Measurements from ENCODE around the gene BIRC6.
"Not testable (repeated sequence)": the region's sequence is repeated elsewhere in the genome, so short reads cannot be mapped to it uniquely, and the experiment has no call there.

Gene BIRC6

GRCh38 chr2:32430804-32431203, 74.0 kb downstream of the BIRC6 start:
- no peaks in the 10 kb centered on the region for H3K9me3 Mint-ChIP-seq
- H3K36me3 Mint-ChIP-seq (ENCODE audit: insufficient read depth), result peaks cover 55% of the 10 kb centered on the region
- H3K27ac Mint-ChIP-seq, result no peak overlapping the region
- H3K4me1 Mint-ChIP-seq (ENCODE audit: low read depth in 2 of 2), result peaks cover 10 to 27% of the 10 kb centered on the region in 2 donors
- ATAC-seq (replicated peaks) (no peak), DNase-seq (no peak)
- no peaks in the 10 kb centered on the region for H3K27me3 Mint-ChIP-seq
- no peak overlapping the region for H3K4me3 Mint-ChIP-seq

DNA sequence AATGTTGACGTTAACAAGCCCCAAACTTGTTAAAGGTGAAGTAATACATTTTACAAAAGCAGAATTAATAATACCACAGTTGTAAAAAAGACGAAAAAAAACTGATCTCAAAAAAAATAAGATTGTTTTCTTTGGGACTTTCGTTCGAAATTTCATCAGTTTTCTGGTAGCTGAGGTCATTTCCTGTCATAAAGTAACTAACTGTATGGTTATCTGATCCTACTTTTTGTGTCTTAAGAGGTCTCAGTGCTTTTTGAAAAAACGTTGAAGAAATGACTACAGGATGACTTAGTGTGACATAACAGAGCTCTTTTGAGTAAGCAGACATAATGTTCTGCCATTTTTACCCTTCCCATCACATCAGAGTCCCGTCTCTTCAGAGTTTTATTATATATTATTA, 79.3 kb downstream of the BIRC6 start:
- no peak overlapping the region for H3K27ac Mint-ChIP-seq
- DNase-seq, result no peak
- H3K9me3 Mint-ChIP-seq, result no peaks in the 10 kb centered on the region
- peaks cover 0 to 8% of the 10 kb centered on the region in 2 donors for H3K4me1 Mint-ChIP-seq (ENCODE audit: low read depth in 2 of 2)
- H3K36me3 Mint-ChIP-seq (ENCODE audit: insufficient read depth), result peaks cover 86% of the 10 kb centered on the region
- H3K27me3 Mint-ChIP-seq, result no peaks in the 10 kb centered on the region
- no peak for ATAC-seq (replicated peaks)
- no peak overlapping the region for H3K4me3 Mint-ChIP-seq

DNA sequence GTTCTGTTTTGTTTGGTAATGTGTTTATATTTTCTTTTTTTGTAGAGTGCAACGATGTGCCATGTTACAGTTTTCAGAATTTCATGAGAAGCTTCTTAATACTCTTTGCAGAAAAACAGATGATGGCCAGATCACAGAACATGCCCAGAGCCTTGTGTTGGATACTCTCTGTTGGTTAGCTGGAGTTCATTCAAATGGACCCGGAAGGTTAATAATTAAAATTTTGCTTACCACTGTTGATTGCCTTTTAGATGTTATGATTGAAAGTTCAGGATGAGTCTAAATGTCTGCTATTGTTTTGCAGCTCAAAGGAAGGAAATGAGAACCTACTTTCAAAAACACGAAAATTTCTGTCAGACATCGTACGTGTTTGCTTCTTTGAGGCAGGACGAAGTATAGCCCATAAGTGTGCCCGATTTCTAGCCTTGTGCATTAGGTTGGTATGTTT, 85.2 kb downstream of the BIRC6 start:
- Mint-ChIP-seq H3K9me3 (no peaks in the 10 kb centered on the region), H3K36me3 (ENCODE audit: insufficient read depth) (peaks cover 84% of the 10 kb centered on the region), H3K4me3 (no peak overlapping the region), H3K27ac (no peak overlapping the region), H3K4me1 (ENCODE audit: low read depth in 2 of 2) (peaks cover 0 to 3% of the 10 kb centered on the region in 2 donors), H3K27me3 (no peaks in the 10 kb centered on the region)
- ATAC-seq (replicated peaks), result no peak
- DNase-seq, result no peak

DNA sequence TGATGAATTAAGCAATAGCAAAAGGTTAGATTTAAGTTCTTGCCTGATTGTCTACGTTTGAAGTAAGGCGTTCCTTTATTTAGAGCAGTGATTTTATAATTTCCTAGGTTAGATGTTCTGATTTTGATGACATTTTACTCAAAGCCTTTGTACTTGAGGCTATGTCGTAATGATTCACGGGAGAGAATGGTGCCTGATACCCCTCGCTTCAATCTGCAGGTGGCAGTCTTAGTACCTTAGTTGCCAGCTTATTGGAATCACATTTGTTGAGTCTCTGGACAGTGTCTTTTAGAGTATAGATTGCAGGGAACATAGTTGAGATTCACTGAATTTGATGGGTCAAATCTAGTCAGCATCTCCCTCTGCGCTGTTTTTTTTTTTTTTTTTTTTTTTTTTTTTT, 89.5 kb downstream of the BIRC6 start:
- Mint-ChIP-seq H3K27ac (no peak overlapping the region), H3K9me3 (no peaks in the 10 kb centered on the region), H3K4me3 (no peak overlapping the region), H3K27me3 (no peaks in the 10 kb centered on the region), H3K4me1 (ENCODE audit: low read depth in 2 of 2) (peaks cover 0 to 1% of the 10 kb centered on the region in 2 donors), H3K36me3 (ENCODE audit: insufficient read depth) (peaks cover 68% of the 10 kb centered on the region)
- no peak for DNase-seq
- ATAC-seq (replicated peaks), result no peak

- Mint-ChIP-seq H3K27ac (no peak overlapping the region), H3K9me3 (no peaks in the 10 kb centered on the region), H3K27me3 (no peaks in the 10 kb centered on the region), H3K4me3 (no peak overlapping the region), H3K36me3 (ENCODE audit: insufficient read depth) (peaks cover 38% of the 10 kb centered on the region), H3K4me1 (ENCODE audit: low read depth in 2 of 2) (peaks cover 4% of the 10 kb centered on the region in 2 donors)
- DNase-seq (no peak), ATAC-seq (replicated peaks) (no peak)
Observed at GRCh38 chr2:32450851-32451250, 94.0 kb downstream of the BIRC6 start.

DNA sequence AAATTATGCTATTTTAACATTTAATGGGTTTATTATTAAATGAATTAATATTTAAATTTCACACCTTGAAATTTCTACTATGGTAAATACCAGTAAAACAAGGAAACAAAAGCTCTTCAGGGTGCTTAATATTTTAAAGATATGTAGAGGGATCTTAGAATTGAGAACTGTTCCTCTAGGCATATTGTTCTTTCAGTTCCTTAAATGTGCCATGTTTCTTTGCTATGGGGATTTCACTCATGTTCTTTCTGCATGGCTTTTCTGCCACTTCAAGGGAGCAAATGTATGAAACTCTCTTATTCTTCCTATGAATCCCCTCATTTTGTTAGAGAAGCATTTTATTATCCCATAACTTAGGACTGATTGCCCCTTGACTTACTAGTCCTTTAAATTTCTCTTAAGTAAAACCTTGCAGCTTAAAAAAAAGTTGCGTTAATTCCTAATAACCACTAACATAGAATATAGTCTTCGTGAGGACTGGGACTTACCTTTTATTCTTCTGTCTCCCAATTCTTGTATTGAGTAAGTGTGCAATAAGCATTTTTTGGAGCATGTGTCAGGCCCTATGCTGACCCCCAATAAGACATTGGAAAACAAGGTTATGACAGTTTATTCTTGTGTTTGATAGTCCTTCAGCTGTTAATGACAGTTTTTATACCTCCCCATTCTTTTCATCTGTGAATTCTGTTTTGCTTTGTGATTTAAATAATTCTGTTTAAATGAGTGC, 95.7 kb downstream of the BIRC6 start:
- DNase-seq, result no peak
- Mint-ChIP-seq H3K4me3 (no peak overlapping the region), H3K4me1 (ENCODE audit: low read depth in 2 of 2) (peaks cover 4 to 7% of the 10 kb centered on the region in 2 donors), H3K27ac (peak overlapping the region in 1 of 2 donors; percentile 33), H3K36me3 (ENCODE audit: insufficient read depth) (peaks cover 40% of the 10 kb centered on the region), H3K9me3 (no peaks in the 10 kb centered on the region), H3K27me3 (no peaks in the 10 kb centered on the region)
- ATAC-seq (replicated peaks), result no peak

- Mint-ChIP-seq H3K4me3 (no peak overlapping the region), H3K36me3 (ENCODE audit: insufficient read depth) (peaks cover 40% of the 10 kb centered on the region), H3K9me3 (no peaks in the 10 kb centered on the region), H3K27ac (peak overlapping the region in 1 of 2 donors; percentile 33), H3K4me1 (ENCODE audit: low read depth in 2 of 2) (peaks cover 4 to 13% of the 10 kb centered on the region in 2 donors), H3K27me3 (no peaks in the 10 kb centered on the region)
- ATAC-seq (replicated peaks) (no peak), DNase-seq (no peak)
Observed at GRCh38 chr2:32453242-32454062, 96.6 kb downstream of the BIRC6 start.

GRCh38 chr2:32455816-32456215, 99.0 kb downstream of the BIRC6 start:
- Mint-ChIP-seq H3K4me1 (ENCODE audit: low read depth in 2 of 2) (peaks cover 6 to 19% of the 10 kb centered on the region in 2 donors), H3K27me3 (no peaks in the 10 kb centered on the region), H3K4me3 (no peak overlapping the region), H3K27ac (no peak overlapping the region), H3K9me3 (no peaks in the 10 kb centered on the region), H3K36me3 (ENCODE audit: insufficient read depth) (peaks cover 21% of the 10 kb centered on the region)
- ATAC-seq (replicated peaks), result no peak
- DNase-seq, result no peak

- Mint-ChIP-seq H3K4me1 (ENCODE audit: low read depth in 2 of 2) (peaks cover 5 to 19% of the 10 kb centered on the region in 2 donors), H3K36me3 (ENCODE audit: insufficient read depth) (peaks cover 22% of the 10 kb centered on the region), H3K27me3 (no peaks in the 10 kb centered on the region), H3K9me3 (no peaks in the 10 kb centered on the region), H3K4me3 (no peak overlapping the region), H3K27ac (peak overlapping the region in 1 of 2 donors; percentile 32)
- ATAC-seq (replicated peaks), result no peak
- no peak for DNase-seq
Observed at GRCh38 chr2:32456808-32457207, 100.0 kb downstream of the BIRC6 start.

- DNase-seq, result no peak
- Mint-ChIP-seq H3K27me3 (no peaks in the 10 kb centered on the region), H3K27ac (peak overlapping the region in 1 of 2 donors; percentile 26), H3K9me3 (no peaks in the 10 kb centered on the region), H3K4me1 (ENCODE audit: low read depth in 2 of 2) (peaks cover 7 to 18% of the 10 kb centered on the region in 2 donors), H3K4me3 (no peak overlapping the region), H3K36me3 (ENCODE audit: insufficient read depth) (peaks cover 32% of the 10 kb centered on the region)
- ATAC-seq (replicated peaks), result no peak
Observed at GRCh38 chr2:32457814-32458213, 101.0 kb downstream of the BIRC6 start.

DNA sequence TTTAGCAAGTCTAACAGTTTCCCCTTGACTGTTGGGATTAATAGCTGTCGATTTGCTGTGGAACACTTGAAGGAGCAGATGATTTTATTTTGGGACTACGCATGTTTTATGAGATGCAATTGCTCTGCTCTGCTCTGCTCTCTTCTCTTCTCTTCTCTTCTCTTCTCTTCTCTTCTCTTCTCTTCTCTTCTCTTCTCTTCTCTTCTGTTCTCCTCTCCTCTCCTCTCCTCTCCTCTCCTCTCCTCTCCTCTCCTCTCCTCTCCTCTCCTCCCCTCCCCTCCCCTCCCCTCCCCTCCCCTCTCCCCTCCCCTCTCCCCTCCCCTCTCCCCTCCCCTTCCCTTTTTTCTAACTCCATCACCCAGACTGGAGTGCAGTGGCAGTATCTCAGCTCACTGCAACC, 104.0 kb downstream of the BIRC6 start:
- H3K27me3 Mint-ChIP-seq; H3K9me3 Mint-ChIP-seq; H3K27ac Mint-ChIP-seq; DNase-seq; H3K4me3 Mint-ChIP-seq; ATAC-seq (replicated peaks): not testable (repeated sequence)
- Mint-ChIP-seq H3K36me3 (ENCODE audit: insufficient read depth) (peaks cover 52% of the 10 kb centered on the region), H3K4me1 (ENCODE audit: low read depth in 2 of 2) (peaks cover 4 to 15% of the 10 kb centered on the region in 2 donors)

- Mint-ChIP-seq H3K4me1 (ENCODE audit: low read depth in 2 of 2) (peaks cover 4 to 9% of the 10 kb centered on the region in 2 donors), H3K9me3 (no peaks in the 10 kb centered on the region), H3K27me3 (no peaks in the 10 kb centered on the region), H3K4me3 (no peak overlapping the region), H3K36me3 (ENCODE audit: insufficient read depth) (peaks cover 59% of the 10 kb centered on the region), H3K27ac (no peak overlapping the region)
- ATAC-seq (replicated peaks) (no peak), DNase-seq (no peak)
Observed at GRCh38 chr2:32463110-32463509, 106.3 kb downstream of the BIRC6 start.

DNA sequence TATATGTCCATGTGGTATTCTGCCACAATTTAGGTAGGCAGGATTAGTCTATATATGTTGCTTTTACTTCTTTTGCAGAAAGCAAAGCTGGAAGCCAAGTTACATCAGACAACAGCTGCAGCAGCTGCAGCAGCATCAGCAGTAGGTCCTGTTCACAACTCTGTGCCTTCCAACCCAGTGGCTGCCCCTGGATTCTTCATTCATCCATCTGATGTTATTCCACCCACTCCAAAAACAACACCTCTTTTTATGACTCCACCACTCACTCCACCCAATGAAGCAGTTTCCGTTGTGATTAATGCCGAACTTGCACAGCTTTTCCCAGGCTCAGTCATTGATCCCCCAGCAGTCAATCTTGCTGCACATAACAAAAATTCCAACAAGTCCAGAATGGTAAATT, 107.6 kb downstream of the BIRC6 start:
- peaks cover 72% of the 10 kb centered on the region for H3K36me3 Mint-ChIP-seq (ENCODE audit: insufficient read depth)
- ATAC-seq (replicated peaks), result no peak
- peaks cover 0 to 2% of the 10 kb centered on the region in 2 donors for H3K4me1 Mint-ChIP-seq (ENCODE audit: low read depth in 2 of 2)
- H3K4me3 Mint-ChIP-seq, result no peak overlapping the region
- no peak overlapping the region for H3K27ac Mint-ChIP-seq
- no peaks in the 10 kb centered on the region for H3K27me3 Mint-ChIP-seq
- no peaks in the 10 kb centered on the region for H3K9me3 Mint-ChIP-seq
- DNase-seq, result no peak

GRCh38 chr2:32472605-32473004, 115.8 kb downstream of the BIRC6 start:
- DNase-seq, result no peak
- H3K9me3 Mint-ChIP-seq, result no peaks in the 10 kb centered on the region
- ATAC-seq (replicated peaks), result no peak
- H3K4me1 Mint-ChIP-seq (ENCODE audit: low read depth in 2 of 2), result peaks cover 2 to 15% of the 10 kb centered on the region in 2 donors
- no peaks in the 10 kb centered on the region for H3K27me3 Mint-ChIP-seq
- H3K27ac Mint-ChIP-seq, result peak overlapping the region in 1 of 2 donors; percentile 75
- no peak overlapping the region for H3K4me3 Mint-ChIP-seq
- peaks cover 69% of the 10 kb centered on the region for H3K36me3 Mint-ChIP-seq (ENCODE audit: insufficient read depth)

Data from effector memory CD8-positive, alpha-beta T cell (primary cell).